GM12878 (cell line): ENCODE results near the gene SPINK4. TPM values are rescaled to one million over a fixed set of nuclear protein-coding genes. Genes with fewer than 3 reads are reported as not detected.

ENCODE experiments used
- ATAC-seq: fragments of 200-7000 bp; cut with Tn5 transposase; 3 replicates; pipeline ENCODE4 v1.9.1; 2020; ENCODE audit warnings: mild to moderate bottlenecking, moderate library complexity
- BruUV-seq: library from RNA; stranded (reverse); fragments of 400-500 nt; replicated peaks from 2 replicates; lab custom pipeline; 2021; lab: Mats Ljungman, UMichigan
- CTCF ChIA-PET: fragments of 300-600 bp; sonication (Branson Sonifier 250); formaldehyde crosslinking; extraction: SDS; loops from one replicate; lab custom pipeline; 2021; ENCODE audit warnings: inconsistent platforms; lab: Yijun Ruan, JAX
- POLR2A ChIA-PET: fragments of 350-600 bp; formaldehyde crosslinking; extraction: SDS; loops from one replicate; lab custom pipeline; 2021; ENCODE audit warnings: inconsistent platforms; lab: Charles Lee
- RAD21 ChIA-PET: fragments of 300-600 bp; sonication (Branson Sonifier 250); formaldehyde crosslinking; loops from one replicate; lab custom pipeline; 2023; ENCODE audit warnings: antibody characterized with exemption; ENCODE audit not compliant: unreplicated experiment; lab: Charles Lee
- SMC1A ChIA-PET: fragments of 300-600 bp; sonication (Branson Sonifier 250); formaldehyde crosslinking; loops from one replicate; lab custom pipeline; 2023; ENCODE audit not compliant: unreplicated experiment, uncharacterized antibody; lab: Charles Lee
- DNase-seq: peaks from one replicate; pipeline ENCODE4 v3.0.0-alpha.2; 2011; ENCODE audit warnings: low read depth, low spot score
- FAIRE-seq: peaks from 3 replicates; lab custom pipeline; 2011; peaks lifted over from hg19 to GRCh38; lab: Jason Lieb, UNC
- H2AFZ ChIP-seq: 2 replicates; pipeline ENCODE4 v1.6.0; 2011; ENCODE audit warnings: low read depth, low read length, control low read depth; ENCODE audit not compliant: control insufficient read depth
- H3K27ac ChIP-seq: 2 replicates; pipeline ENCODE4 v1.5.1; 2011; ENCODE audit warnings: control low read depth; ENCODE audit not compliant: control insufficient read depth, insufficient read depth
- H3K27me3 ChIP-seq, 2 experiments: replicated peaks in 1 of 2; 2 replicates each; pipeline versions ENCODE4 v1.6.0 to v1.6.1; 2011; ENCODE audit warnings: low read length in 1 of 2; ENCODE audit not compliant: control insufficient read depth in 2 of 2, insufficient read depth in 2 of 2
- H3K36me3 ChIP-seq, 2 experiments: 2 replicates each; pipeline ENCODE4 v1.5.1; 2011; ENCODE audit warnings: low read length in 1 of 2; ENCODE audit not compliant: control insufficient read depth in 2 of 2, insufficient read depth in 2 of 2
- H3K4me1 ChIP-seq: 2 replicates; pipeline ENCODE4 v1.6.1; 2011; ENCODE audit warnings: mild to moderate bottlenecking, low read length, moderate library complexity, mixed read lengths; ENCODE audit not compliant: control insufficient read depth, insufficient read depth
- H3K4me2 ChIP-seq: 2 replicates; pipeline ENCODE4 v1.6.0; 2011; ENCODE audit warnings: control low read depth; ENCODE audit not compliant: control insufficient read depth, insufficient read depth
- H3K4me3 ChIP-seq: fragments of 200-600 bp; sonication (generic); 2 replicates; pipeline ENCODE4 v1.5.1; 2016
- H3K79me2 ChIP-seq: 2 replicates; pipeline ENCODE4 v1.6.0; 2011; ENCODE audit warnings: low read length; ENCODE audit not compliant: control insufficient read depth, insufficient read depth
- H3K9ac ChIP-seq: 2 replicates; pipeline ENCODE4 v1.8.0; 2011; ENCODE audit warnings: low read length, control low read depth, mixed read lengths; ENCODE audit not compliant: control insufficient read depth, insufficient read depth
- H3K9me3 ChIP-seq: replicated peaks from 3 replicates; pipeline ENCODE4 v1.5.1; 2011; ENCODE audit warnings: mild to moderate bottlenecking, low read length; ENCODE audit not compliant: control insufficient read depth, insufficient read depth
- H4K20me1 ChIP-seq: 2 replicates; pipeline ENCODE4 v1.6.0; 2011; ENCODE audit not compliant: control insufficient read depth, insufficient read depth
- CBFB ChIP-seq: IDR thresholded peaks from 2 replicates; pipeline ENCODE4 v1.6.1; 2016; ENCODE audit warnings: antibody characterized with exemption, low read depth
- CREB1 ChIP-seq: IDR thresholded peaks from 2 replicates; pipeline ENCODE4 v1.6.1; 2012; ENCODE audit warnings: low read depth, mild to moderate bottlenecking, inconsistent platforms
- CREM ChIP-seq: IDR thresholded peaks from 2 replicates; pipeline ENCODE4 v1.6.1; 2014; ENCODE audit warnings: antibody characterized with exemption, low read depth
- CUX1 ChIP-seq: IDR thresholded peaks from 2 replicates; pipeline ENCODE4 v1.6.1; 2012; ENCODE audit warnings: improper control_type of control experiment, low read depth, low read length; ENCODE audit not compliant: insufficient replicate concordance
- FOXM1 ChIP-seq: IDR thresholded peaks from 2 replicates; pipeline ENCODE4 v1.6.1; 2012; ENCODE audit warnings: low read depth, mild to moderate bottlenecking, inconsistent platforms, low read length, moderate library complexity
- HCFC1 ChIP-seq: fragments of 150-350 bp; IDR thresholded peaks from 2 replicates; pipeline ENCODE4 v1.6.1; 2014; ENCODE audit warnings: low read length
- KLF5 ChIP-seq: fragments of 450-650 bp; IDR thresholded peaks from 2 replicates; pipeline ENCODE4 v1.6.1; 2014; ENCODE audit warnings: mild to moderate bottlenecking; ENCODE audit not compliant: partially characterized antibody
- MYC ChIP-seq: IDR thresholded peaks from 2 replicates; pipeline ENCODE4 v1.6.1; 2011; ENCODE audit warnings: mild to moderate bottlenecking, low read length, moderate library complexity, inconsistent platforms; ENCODE audit not compliant: insufficient read depth, insufficient replicate concordance, insufficient read length, severe bottlenecking
- NFXL1 ChIP-seq: fragments of 450-650 bp; IDR thresholded peaks from 2 replicates; pipeline ENCODE4 v1.6.1; 2017; ENCODE audit warnings: antibody characterized with exemption, mild to moderate bottlenecking, borderline replicate concordance
- NR2C1 ChIP-seq: fragments of 450-650 bp; IDR thresholded peaks from 2 replicates; pipeline ENCODE4 v1.6.1; 2017; ENCODE audit warnings: antibody characterized with exemption, mild to moderate bottlenecking, moderate library complexity
- PBX3 ChIP-seq: IDR thresholded peaks from 2 replicates; pipeline ENCODE4 v1.6.1; 2011; ENCODE audit warnings: mild to moderate bottlenecking, low read depth, low read length, moderate library complexity; ENCODE audit not compliant: insufficient replicate concordance
- PML ChIP-seq: IDR thresholded peaks from 2 replicates; pipeline ENCODE4 v1.6.1; 2012; ENCODE audit warnings: low read length, inconsistent platforms
- RB1 ChIP-seq: fragments of 450-650 bp; formaldehyde crosslinking; IDR thresholded peaks from 2 replicates; pipeline ENCODE4 v1.6.1; 2017; ENCODE audit warnings: mild to moderate bottlenecking, borderline replicate concordance
- STAT3 ChIP-seq: IDR thresholded peaks from 2 replicates; pipeline ENCODE4 v1.6.1; 2011; ENCODE audit warnings: low read depth, low read length, improper control_type of control experiment
- TBL1XR1 ChIP-seq: IDR thresholded peaks from 2 replicates; pipeline ENCODE4 v1.6.1; 2012; ENCODE audit warnings: low read depth, low read length, improper control_type of control experiment
- TCF12 ChIP-seq: IDR thresholded peaks from 2 replicates; pipeline ENCODE4 v1.6.1; 2011; ENCODE audit warnings: low read depth, mild to moderate bottlenecking, low read length
- WGBS: methylation state at CpG from one replicate; pipeline ENCODE4 v1.1.6; 2016; ENCODE audit warnings: low lambda C conversion rate; ENCODE audit not compliant: insufficient replicate concordance, insufficient coverage; ENCODE audit errors: missing lambda C conversion rate; 5-methylcytosine and 5-hydroxymethylcytosine counted together
- in situ Hi-C: fragments of 300-500 bp; cut with MboI; formaldehyde crosslinking; loops from 9 replicates; pipeline ENCODE4 v1.14.3; 2018; ENCODE audit warnings: mixed read lengths
- intact Hi-C: fragments of 100-400 bp; cut with micrococcal nuclease; formaldehyde crosslinking; loops from one replicate; pipeline ENCODE4 v1.14.2; 2022; ENCODE audit not compliant: unreplicated experiment
- polyA plus RNA-seq, 11 experiments: library from polyadenylated mRNA; depleted of rRNA in 4 of 11; unstranded in 6 of 11; stranded (reverse) in 5 of 11; fragments of >200 nt; fragmentation: Nextera tagmentation in 4 of 11; fragmentation: Illumina TruSeq in 1 of 11; extraction: Ambion mirVana in 4 of 11; extraction: Trizol in 1 of 11; gene quantifications; 1 replicate in 1 of 11; 2 replicates in 10 of 11; pipeline versions ENCODE4 v1.2.1 to v1.2.3, GENCODE V29; 2011 to 2016; ENCODE audit warnings: inconsistent platforms in 2 of 11, missing spikeins in 2 of 11, low read depth in 1 of 11
- total RNA-seq, 4 experiments: library from RNA; depleted of rRNA in 3 of 4; stranded (reverse); fragments of >200 nt in 3 of 4; fragmentation: Illumina TruSeq in 1 of 4; extraction: Trizol in 1 of 4; gene quantifications; 2 replicates each; pipeline versions ENCODE4 v1.2.1 to v1.2.3, GENCODE V29; 2013 to 2021

Gene SPINK4
- total and polyA plus RNA-seq, 10 of the 15 experiments (the other 5 are each of a cell fraction or from before 2014, with no cell fraction given) = not detected

- TF ChIP-seq MYC (no peak), CREB1 (no peak), TBL1XR1 (no peak), NFXL1 (no peak), RB1 (no peak), CBFB (no peak), NR2C1 (no peak), TCF12 (no peak)
Observed at GRCh38 chr9:33227741-33228140, 12.2 kb upstream of the SPINK4 start (continued).

GRCh38 chr9:33228606-33229005 lies 11.4 kb upstream of the SPINK4 start:
- in situ Hi-C loops = no loop called here
- Histone ChIP-seq H3K4me3 (no peak overlapping the region), H3K4me1 (peaks cover 17% of the 10 kb centered on the region), H3K9me3 (no peaks in the 10 kb centered on the region), H3K4me2 (no peak overlapping the region), H3K36me3 (no peaks in the 10 kb centered on the region), H3K27ac (no peak overlapping the region), H3K27me3 (no peaks in the 10 kb centered on the region), H3K9ac (no peak overlapping the region), H3K79me2 (no peaks in the 10 kb centered on the region), H2AFZ (no peak overlapping the region), H4K20me1 (no peaks in the 10 kb centered on the region)
- no peak for ATAC-seq
- TF ChIP-seq PBX3 (no peak), CUX1 (no peak), STAT3 (no peak), FOXM1 (no peak), TCF12 (no peak), KLF5 (no peak), PML (no peak), CREM (no peak), HCFC1 (no peak)
- POLR2A ChIA-PET = no interaction called here
- CTCF ChIA-PET = interaction anchor here (0.6 to 4.7 kb wide), 2 partner anchors 83 to 147 kb away, joined by 3 to 142 read pairs; no protein-coding TSS in a partner anchor
- RAD21 ChIA-PET = no interaction called here
- 100% methylated on average over 4 of the region's 4 CpGs for WGBS
- no peak for FAIRE-seq
- SMC1A ChIA-PET = no interaction called here
- no TSS peak for BruUV-seq
- intact Hi-C loops = no loop called here
- DNase-seq = no peak
